ENCODE data around the gene PACRG.
A peak's percentile ranks its signal among the peaks of the same experiment; 100 is the strongest.
"Not testable (repeated sequence)": the region's sequence is repeated elsewhere in the genome, so short reads cannot be mapped to it uniquely, and the experiment has no call there.

PACRG gene

DNA sequence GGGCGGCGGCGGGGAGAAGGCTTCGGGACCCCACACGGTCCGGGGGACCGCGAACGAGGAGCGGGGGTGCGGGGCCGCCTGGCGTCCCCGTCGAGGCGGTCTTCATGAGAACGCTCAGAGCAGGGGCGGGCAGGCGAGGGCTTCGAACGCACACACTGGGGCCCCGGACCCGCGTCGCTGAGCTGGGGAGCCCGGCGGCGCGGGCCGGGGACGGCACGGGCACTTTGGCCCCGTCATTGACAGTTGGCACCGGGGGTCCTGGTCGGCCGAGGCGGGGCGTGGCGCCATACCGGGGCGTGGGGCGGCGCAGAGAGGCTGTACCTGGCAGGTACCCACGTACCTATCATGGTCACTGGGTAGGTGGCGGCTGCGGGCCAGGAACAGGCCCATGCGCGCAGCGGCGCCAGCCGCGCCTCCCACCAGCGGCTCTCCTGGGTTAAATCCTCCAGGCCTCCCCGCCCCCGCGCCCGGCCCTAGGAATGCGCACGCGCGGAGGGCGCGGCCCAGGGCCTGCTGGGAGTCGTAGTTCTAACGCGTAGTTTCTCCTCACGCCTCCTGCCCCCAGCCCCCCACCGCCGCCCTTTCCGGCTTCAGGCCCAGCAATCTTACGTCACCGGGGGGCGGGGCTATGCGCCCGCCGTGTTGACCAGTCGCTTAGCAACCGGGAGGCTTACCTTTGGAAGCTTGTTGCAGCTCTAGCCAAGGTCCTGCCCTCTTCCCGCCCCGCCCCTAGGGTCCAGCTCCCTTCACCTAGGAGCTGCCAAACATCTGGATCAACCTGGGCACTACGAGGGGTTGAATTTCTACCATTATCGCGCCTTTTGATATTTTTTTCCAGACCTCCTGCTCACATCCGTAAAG is at the start of gene PACRG, which contains the start of gene PRKN:
Gene PACRG (plus strand): TSS at position 653 of the 861 bp plus-strand sequence.
Gene PRKN (minus strand): TSS at position 445 of the 861 bp plus-strand sequence.
- DNase-seq, result peak; percentile 98

DNA sequence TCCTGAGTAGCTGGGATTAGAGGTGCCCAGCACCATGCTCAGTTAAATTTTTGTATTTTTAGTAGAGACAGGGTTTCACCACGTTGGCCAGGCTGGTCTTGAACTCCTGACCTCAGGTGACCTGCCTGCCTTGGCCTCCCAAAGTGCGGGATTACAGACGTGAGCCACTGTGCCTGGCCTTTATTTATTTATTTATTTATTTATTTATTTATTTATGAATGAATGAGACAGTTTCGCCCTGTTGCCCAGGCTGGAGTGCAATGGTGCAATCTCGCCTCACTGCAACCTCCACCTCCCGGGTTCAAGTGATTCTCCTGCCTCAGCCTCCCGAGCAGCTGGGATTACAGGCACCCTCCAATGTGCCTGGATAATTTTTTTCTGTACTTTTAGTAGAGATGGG is 48.9 kb upstream of the PACRG start:
- not testable (repeated sequence) for DNase-seq

DNA sequence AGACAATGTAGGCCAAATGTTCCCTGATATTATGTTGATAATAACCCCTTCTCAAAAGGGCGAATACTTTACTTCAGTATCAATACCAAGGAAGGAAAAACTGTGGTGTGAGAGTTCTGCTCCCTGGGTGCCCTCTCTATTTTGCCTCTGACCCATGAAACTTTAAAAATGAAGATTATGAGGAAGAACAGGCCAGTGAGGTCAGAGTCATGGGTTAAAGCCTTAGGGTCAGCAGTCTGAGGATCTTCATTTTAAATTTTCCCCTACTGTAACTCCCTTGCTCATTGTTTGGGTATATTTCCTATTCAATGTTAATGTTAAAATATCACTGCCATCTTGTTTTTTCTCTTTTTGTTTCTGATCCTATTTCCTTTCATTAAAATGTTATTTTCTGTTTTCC is 48.1 kb upstream of the PACRG start:
- no peak for DNase-seq

DNA sequence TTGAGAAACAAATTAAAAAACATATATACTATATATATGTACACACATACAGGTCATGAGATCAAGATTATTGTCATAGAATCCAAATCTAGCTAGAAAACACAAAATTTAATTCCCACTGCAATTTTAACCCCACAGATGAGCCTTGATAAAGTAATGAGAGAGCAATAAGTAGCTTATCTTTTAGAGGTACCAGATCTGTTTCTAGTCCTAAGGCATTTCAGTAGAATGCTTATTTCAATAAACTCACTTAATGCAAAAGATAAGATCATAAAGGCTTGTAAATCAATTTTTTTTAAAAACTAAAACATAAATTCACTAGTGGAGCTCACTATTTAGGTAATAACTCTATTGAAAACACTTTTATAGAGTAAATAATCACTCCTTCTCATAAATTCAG is 47.4 kb upstream of the PACRG start:
- no peak for DNase-seq

GRCh38 chr6:162680871-162681270 is 46.9 kb upstream of the PACRG start:
- no peak for DNase-seq

DNA sequence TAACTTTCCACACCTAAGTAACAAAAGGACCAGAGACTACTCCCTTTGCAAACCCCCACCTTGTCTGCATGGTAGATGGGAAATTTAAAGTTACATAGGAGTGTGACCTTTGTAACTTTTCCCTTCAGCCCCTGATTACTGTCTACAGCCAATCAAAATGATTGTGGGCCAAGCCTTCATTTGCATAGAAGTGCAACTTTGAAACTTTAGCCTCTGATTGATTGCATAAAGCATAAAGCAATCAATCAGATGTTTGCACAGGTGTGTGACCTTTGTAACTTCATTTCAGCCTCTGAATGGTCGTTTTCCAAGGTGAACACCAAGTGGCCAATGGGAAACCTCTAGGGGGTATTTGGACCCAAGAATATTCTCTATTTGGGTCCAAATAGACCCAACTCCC is 46.3 kb upstream of the PACRG start:
- DNase-seq, result no peak

- DNase-seq, result no peak
Measured at GRCh38 chr6:162683135-162683534, 44.6 kb upstream of the PACRG start.

GRCh38 chr6:162684052-162684451 is 43.7 kb upstream of the PACRG start:
- no peak for DNase-seq

DNA sequence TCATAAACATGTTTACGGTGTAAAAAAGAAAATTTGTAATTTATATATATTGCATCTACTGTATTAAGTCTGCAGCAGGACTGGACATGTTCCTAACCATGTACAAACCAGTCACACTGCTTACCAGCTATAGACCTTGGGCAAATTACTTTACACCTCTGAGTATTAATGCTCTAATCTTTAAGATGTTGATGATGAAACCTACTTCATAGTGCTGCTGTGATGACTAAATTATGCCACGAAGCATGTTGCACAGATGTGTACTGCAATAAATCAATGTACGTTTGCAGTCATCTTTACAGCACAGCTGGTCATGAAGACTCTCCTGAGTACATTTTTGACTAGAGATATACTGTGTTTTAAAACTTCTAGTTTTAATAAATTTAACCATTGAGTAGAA is 42.8 kb upstream of the PACRG start:
- DNase-seq, result no peak

GRCh38 chr6:162685586-162685985 is 42.2 kb upstream of the PACRG start:
- DNase-seq, result no peak

DNA sequence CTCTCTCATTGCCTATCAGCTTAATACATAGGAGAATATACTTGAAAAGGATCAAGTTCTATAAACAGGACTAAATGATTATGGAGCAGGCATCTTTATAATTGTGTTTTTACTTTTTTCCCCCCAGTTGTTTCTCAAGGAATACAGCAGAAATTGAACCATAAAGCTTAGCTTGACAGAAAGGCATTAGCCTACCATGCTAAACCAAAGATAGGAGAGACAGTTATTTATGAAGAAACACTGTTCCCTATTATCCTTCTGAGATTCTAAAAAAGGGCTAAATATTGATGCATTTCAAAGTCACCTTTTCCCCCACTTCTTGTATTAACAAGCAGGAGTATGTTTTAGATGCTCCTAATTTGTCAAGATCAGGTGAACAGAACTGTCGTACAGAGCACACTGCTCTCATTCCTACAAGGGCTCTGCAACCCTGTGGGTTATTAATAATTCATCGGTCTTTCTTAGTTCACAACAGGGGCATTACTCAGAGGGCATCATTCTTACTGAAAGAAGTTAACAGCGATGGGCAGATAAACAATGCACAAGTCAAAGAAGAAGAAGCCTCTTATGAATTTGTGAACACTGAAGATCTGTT is 38.9 kb upstream of the PACRG start:
- DNase-seq, result no peak

DNA sequence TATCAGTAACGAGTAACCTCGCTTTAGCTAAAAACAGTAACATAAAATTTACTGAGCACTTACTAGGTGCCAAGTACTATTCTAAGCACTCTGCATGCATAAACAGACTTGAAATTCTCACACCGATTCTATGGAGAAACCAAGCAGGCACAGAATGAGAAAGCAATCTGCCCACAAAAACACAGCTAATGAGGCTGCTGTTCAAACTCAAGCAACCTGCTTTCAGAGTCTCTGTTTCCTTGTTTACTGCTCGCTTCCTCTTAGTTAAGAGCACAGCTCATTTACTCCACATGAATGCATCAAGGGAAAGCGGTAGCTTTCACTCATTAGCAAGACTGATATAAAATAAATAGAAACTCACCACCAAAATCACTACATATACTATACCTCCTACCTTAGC is 37.6 kb upstream of the PACRG start:
- no peak for DNase-seq

DNA sequence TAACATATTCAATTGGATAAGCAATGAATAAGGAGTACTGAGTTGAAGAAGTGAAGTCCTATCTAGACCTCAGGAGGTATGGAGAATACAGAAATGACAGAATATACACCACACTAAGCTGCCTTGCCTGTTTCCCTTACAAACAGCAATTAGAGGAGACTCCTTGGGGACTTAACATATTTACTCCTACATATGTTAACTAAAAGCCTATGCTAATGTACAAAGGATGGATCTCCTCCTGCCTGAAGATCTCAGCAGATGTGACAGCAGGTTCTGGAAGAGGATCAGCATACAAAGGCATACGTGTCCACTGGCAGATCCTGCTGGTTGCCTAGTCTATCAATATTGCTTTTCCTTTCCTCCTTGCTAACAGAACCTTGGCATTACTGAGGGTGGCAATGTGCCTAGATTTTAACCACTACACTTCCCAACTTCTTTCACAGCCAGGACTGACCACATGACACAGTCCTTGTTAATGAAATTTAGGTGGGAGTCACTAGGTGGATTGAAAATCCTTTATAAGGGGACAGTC is 29.8 kb upstream of the PACRG start:
- no peak for DNase-seq

- DNase-seq, result no peak
Measured at GRCh38 chr6:162698440-162698839, 29.3 kb upstream of the PACRG start.

DNA sequence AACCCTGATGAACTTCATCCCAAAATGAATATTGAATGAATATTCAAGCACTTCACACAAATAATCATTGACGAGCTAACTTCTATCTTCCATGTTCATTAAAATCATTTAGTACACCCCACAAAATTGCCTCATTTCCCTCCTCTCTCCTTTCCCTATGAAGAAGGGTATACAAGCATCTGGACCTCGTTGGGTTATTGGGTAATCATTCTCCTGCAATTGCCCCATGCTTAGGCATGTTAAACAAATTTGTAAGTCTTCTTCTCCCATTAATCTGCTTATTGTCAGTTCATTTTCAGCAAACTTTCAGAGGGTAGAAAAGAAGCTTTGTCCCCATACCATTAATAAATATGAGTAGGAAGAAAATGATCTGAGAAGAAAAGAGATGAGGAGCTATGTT is 27.8 kb upstream of the PACRG start:
- no peak for DNase-seq

DNA sequence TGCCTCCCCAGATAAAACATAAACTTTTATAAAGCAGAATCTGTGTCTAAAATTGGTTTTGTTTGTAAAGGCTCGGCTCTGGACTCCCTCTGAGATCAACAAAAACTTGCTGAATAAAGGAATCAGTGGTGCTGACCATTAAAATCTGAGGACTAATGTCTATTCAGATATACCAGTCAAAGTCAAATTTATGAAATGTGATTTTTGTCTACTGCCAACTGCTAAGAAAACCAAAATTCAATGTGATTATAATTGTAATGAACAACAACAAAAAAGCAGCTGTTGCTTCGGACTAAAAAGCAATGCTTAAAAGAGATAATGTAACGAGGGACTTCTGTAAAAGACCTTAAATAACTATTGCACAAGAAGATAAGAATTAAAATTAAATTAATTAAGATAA is 26.8 kb upstream of the PACRG start:
- no peak for DNase-seq

DNA sequence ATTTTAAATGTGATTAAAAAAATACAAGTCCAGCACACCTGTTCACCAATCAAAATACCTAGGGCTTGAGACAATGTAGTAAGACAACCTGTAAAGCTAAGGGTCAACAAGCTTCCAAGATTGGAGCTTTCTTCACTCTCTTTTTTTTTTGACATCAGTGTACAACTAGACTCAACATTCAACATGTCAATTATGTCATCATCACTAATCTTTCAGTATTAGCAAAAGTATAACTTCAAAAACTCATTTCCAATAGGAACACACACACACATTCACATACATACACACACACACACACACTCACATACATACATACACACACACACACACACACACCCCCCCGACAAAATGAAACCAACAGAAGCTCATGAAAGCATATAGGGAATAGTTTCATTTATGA is 26.2 kb upstream of the PACRG start:
- DNase-seq, result no peak

DNA sequence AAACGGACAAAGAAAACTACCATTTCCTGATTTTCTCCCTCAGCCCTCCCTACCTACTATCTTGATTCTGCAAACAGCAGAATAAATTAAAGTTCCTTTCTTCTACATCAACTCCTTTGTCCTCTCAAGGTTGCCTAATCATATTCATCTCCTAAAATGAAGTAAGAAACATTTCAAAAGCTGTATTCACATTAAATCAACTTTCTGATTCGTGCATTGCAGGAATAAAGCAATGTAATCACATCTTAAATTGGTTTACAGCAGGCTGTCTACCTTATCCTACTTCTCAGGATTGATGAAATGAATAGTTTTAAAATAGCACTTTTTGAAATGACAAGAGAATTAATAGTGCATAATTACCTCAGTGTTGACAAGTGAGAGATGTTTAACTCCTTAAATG is 25.3 kb upstream of the PACRG start:
- no peak for DNase-seq

DNA sequence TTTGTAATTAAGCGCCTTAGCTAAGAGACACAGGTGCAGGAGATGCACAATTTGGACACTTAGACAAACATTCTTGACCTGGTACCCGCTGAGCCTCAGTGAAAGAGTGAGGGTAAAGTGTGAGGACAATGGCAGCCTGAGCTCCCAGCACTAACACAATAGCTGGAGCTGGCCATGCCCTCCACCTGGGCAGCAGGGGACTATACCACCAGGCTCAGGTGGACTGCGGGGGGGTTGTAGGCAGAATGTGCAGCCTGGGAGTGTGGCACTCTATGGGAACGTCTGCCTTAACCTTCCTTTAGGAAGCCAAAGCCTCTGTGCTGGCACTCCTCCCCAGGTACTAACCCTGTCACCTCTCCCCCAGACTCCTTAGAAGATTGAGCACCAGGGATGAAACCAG is 23.8 kb upstream of the PACRG start:
- no peak for DNase-seq

- DNase-seq, result no peak
Measured at GRCh38 chr6:162705736-162706135, 22.0 kb upstream of the PACRG start.

DNA sequence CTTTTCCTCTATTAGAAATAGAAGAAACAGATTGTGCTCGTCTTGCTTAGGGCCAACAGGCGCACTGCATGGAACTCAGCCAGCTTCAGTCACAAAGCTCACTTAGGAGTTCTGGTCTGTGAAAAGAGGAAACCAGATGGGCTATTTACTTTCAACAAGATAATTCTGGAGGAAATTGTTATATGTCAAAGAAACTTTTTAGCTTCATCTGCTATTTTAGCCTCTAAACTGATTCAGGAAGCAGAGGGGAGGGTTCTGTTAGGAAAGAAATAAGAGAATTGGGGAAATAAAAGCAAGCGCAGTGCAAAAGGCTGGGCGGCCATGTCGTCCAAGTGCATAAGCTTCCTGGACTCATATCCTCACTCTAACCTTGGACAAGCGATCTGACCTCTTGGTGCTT is 21.5 kb upstream of the PACRG start:
- no peak for DNase-seq

GRCh38 chr6:162708971-162709370 is 18.8 kb upstream of the PACRG start:
- DNase-seq, result no peak

GRCh38 chr6:162709431-162709830 is 18.3 kb upstream of the PACRG start:
- DNase-seq, result no peak

DNA sequence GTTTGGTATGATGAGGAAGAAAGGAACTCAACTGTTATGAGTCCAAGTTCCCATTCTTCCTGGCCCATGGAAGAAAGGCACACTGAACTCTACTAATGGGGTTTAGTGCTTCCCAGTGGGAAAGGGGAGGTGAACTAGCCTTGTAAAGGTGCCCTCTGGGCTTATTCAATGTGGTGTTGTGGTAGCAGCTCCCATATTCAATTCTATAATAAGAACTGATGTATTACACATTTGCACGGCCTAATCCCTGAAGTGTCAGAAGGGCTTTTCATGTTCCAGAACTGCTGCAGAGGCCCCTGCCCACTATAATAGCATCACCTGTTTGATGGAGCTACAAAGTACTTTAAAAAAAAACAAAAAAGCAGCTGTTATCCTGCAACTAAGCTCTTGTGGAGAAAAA is 17.4 kb upstream of the PACRG start:
- no peak for DNase-seq
